Neural crest cell (in vitro differentiated cells): ENCODE results near the gene HACD3. TPM values are rescaled to one million over a fixed set of nuclear protein-coding genes. Genes with fewer than 3 reads are reported as not detected.

Experiments
- DNase-seq: peaks from one replicate; pipeline ENCODE4 v3.0.0; 2021; ENCODE audit warnings: low read depth, mixed read lengths, low spot score
- H3K27ac Mint-ChIP-seq: one replicate; pipeline ENCODE4 v1.8.0; 2021; ENCODE audit warnings: mild to moderate bottlenecking, mixed read lengths; ENCODE audit not compliant: unreplicated experiment
- H3K27me3 Mint-ChIP-seq: 2 replicates; pipeline ENCODE4 v1.8.0; 2021; ENCODE audit warnings: low read depth, mild to moderate bottlenecking, mixed read lengths
- H3K36me3 Mint-ChIP-seq: 2 replicates; pipeline ENCODE4 v1.8.0; 2021; ENCODE audit warnings: low read depth, mild to moderate bottlenecking, mixed read lengths
- H3K4me1 Mint-ChIP-seq: 2 replicates; pipeline ENCODE4 v1.8.0; 2021; ENCODE audit warnings: mixed read lengths
- H3K4me3 Mint-ChIP-seq: one replicate; pipeline ENCODE4 v1.8.0; 2021; ENCODE audit warnings: mild to moderate bottlenecking, mixed read lengths
- H3K9me3 Mint-ChIP-seq: 2 replicates; pipeline ENCODE4 v1.8.0; 2021; ENCODE audit warnings: mixed read lengths
- CTCF ChIP-seq: fragments of 200-600 bp; sonication (generic); conservative IDR thresholded peaks from 2 replicates; pipeline ENCODE4 v1.5.0; 2021; ENCODE audit warnings: antibody characterized with exemption, mild to moderate bottlenecking
- total RNA-seq: library from RNA; stranded (reverse); gene quantifications from 2 replicates; pipeline ENCODE4 v1.2.1, GENCODE V29; 2021

The HACD3 gene
- total RNA-seq, 1 donor from 2014 or later: 147 TPM

GRCh38 chr15:65583701-65584100 lies 53.4 kb downstream of the HACD3 start:
- H3K4me1 Mint-ChIP-seq: peaks cover 69% of the 10 kb centered on the region
- peak overlapping the region; percentile 95 for H3K27ac Mint-ChIP-seq
- peaks cover 16% of the 10 kb centered on the region for H3K36me3 Mint-ChIP-seq
- peak; percentile 33 for DNase-seq
- peak overlapping the region; percentile 74 for H3K4me3 Mint-ChIP-seq
- H3K27me3 Mint-ChIP-seq: no peaks in the 10 kb centered on the region
- no peak for TF ChIP-seq CTCF
- no peaks in the 10 kb centered on the region for H3K9me3 Mint-ChIP-seq

GRCh38 chr15:65584241-65584640 lies 54.0 kb downstream of the HACD3 start:
- DNase-seq: no peak
- TF ChIP-seq CTCF: no peak
- Mint-ChIP-seq H3K36me3 (peaks cover 16% of the 10 kb centered on the region), H3K4me3 (peak overlapping the region; percentile 74), H3K9me3 (no peaks in the 10 kb centered on the region), H3K27ac (peak overlapping the region; percentile 91), H3K27me3 (no peaks in the 10 kb centered on the region), H3K4me1 (peaks cover 68% of the 10 kb centered on the region)

GRCh38 chr15:65587094-65587493 lies 56.8 kb downstream of the HACD3 start:
- Mint-ChIP-seq H3K36me3 (peaks cover 27% of the 10 kb centered on the region), H3K4me1 (peaks cover 48% of the 10 kb centered on the region), H3K4me3 (no peak overlapping the region), H3K27ac (peak overlapping the region; percentile 90), H3K27me3 (no peaks in the 10 kb centered on the region), H3K9me3 (no peaks in the 10 kb centered on the region)
- TF ChIP-seq CTCF: no peak
- no peak for DNase-seq

- no peaks in the 10 kb centered on the region for H3K27me3 Mint-ChIP-seq
- H3K4me3 Mint-ChIP-seq: no peak overlapping the region
- peak; percentile 31 for DNase-seq
- peaks cover 16% of the 10 kb centered on the region for H3K4me1 Mint-ChIP-seq
- no peaks in the 10 kb centered on the region for H3K9me3 Mint-ChIP-seq
- peaks cover 6% of the 10 kb centered on the region for H3K36me3 Mint-ChIP-seq
- peak; percentile 63 for TF ChIP-seq CTCF
- H3K27ac Mint-ChIP-seq: no peak overlapping the region
Measured at GRCh38 chr15:65595960-65596359, 65.7 kb downstream of the HACD3 start.

GRCh38 chr15:65598468-65598867 lies 68.2 kb downstream of the HACD3 start:
- no peak for DNase-seq
- Mint-ChIP-seq H3K4me3 (no peak overlapping the region), H3K27ac (peak overlapping the region; percentile 22), H3K36me3 (peaks cover 5% of the 10 kb centered on the region), H3K4me1 (peaks cover 16% of the 10 kb centered on the region), H3K27me3 (no peaks in the 10 kb centered on the region), H3K9me3 (no peaks in the 10 kb centered on the region)
- no peak for TF ChIP-seq CTCF

- H3K4me1 Mint-ChIP-seq: peaks cover 16% of the 10 kb centered on the region
- no peak for DNase-seq
- H3K36me3 Mint-ChIP-seq: peaks cover 5% of the 10 kb centered on the region
- no peak for TF ChIP-seq CTCF
- no peaks in the 10 kb centered on the region for H3K9me3 Mint-ChIP-seq
- no peak overlapping the region for H3K27ac Mint-ChIP-seq
- no peaks in the 10 kb centered on the region for H3K27me3 Mint-ChIP-seq
- no peak overlapping the region for H3K4me3 Mint-ChIP-seq
Measured at GRCh38 chr15:65599677-65600076, 69.4 kb downstream of the HACD3 start.
